Measurements from ENCODE around the gene PLA2G1B. TPM values are rescaled to one million over a fixed set of nuclear protein-coding genes. Genes with fewer than 3 reads are reported as not detected.

The PLA2G1B gene
- total and polyA plus RNA-seq, 2 of the 13 experiments (the other 11 are each of a cell fraction or from before 2014, with no cell fraction given): 0.33 to 1.4 TPM

- Histone ChIP-seq H3K79me2 (ENCODE audit: insufficient read depth, low read length) (no peaks in the 10 kb centered on the region), H3K9ac (ENCODE audit: insufficient read depth, low read depth, low read length) (no peak overlapping the region), H3K4me1 (ENCODE audit: insufficient read depth, low read length) (peaks cover 40% of the 10 kb centered on the region), H4K20me1 (ENCODE audit: insufficient read depth, low read length) (no peaks in the 10 kb centered on the region), H3K4me3 (replicated peaks in 1 of 3; ENCODE audit: insufficient read depth in 1 of 3, low read depth in 2 of 3, low read length in 3 of 3) (no peak overlapping the region; a peak in 1 of 6 replicates), H3K4me2 (ENCODE audit: low read depth, low read length) (peak overlapping the region; percentile 16; the same call in 1 of the 2 replicates), H3K27ac (ENCODE audit: extremely low read length, insufficient read depth, low read length) (no peak overlapping the region), H2AFZ (ENCODE audit: low read length) (no peak overlapping the region), H3K36me3 (replicated peaks in 1 of 2; ENCODE audit: control insufficient read depth in 1 of 2, insufficient read depth in 2 of 2, low read length in 2 of 2) (no peaks in the 10 kb centered on the region), H3K9me3 (ENCODE audit: low read length) (no peaks in the 10 kb centered on the region), H3K27me3 (ENCODE audit: control insufficient read depth in 1 of 2, insufficient read depth in 2 of 2, low read length in 2 of 2) (peaks cover 9 to 43% of the 10 kb centered on the region in 2 experiments; a peak in 4 of 5 replicates)
- ATAC-seq (no peak), DNase-seq (ENCODE audit: low spot score) (no peak), FAIRE-seq (no peak)
- no TSS peak for BruUV-seq (replicated peaks)
- ChIA-PET POLR2A (interaction anchor here (0.9 to 1.5 kb wide), 2 partner anchors 46 to 70 kb away, joined by 3 to 8 read pairs; partner anchors contain the start of gene COX6A1), CTCF (ENCODE audit: low intra/inter-chr PET ratio, low total read pairs) (interaction anchor here (0.7 kb wide), 1 partner anchor 11 kb away, joined by 3 read pairs; no protein-coding TSS in a partner anchor)
- TF ChIP-seq SAP130 (CRISPR knock-in tag; IDR thresholded peaks at IDR 0.05; ENCODE audit: low read depth) (no peak), KLF12 (CRISPR knock-in tag; IDR thresholded peaks at IDR 0.05; ENCODE audit: borderline replicate concordance) (no peak), ZFP37 (CRISPR knock-in tag; IDR thresholded peaks at IDR 0.05; ENCODE audit: borderline replicate concordance) (no peak), ARID5B (CRISPR knock-in tag; IDR thresholded peaks at IDR 0.05) (no peak), ZNF451 (CRISPR knock-in tag; IDR thresholded peaks at IDR 0.05) (no peak), XRCC5 (optimal IDR thresholded peaks at IDR 0.05; ENCODE audit: low read length) (no peak), MIER2 (CRISPR knock-in tag; IDR thresholded peaks at IDR 0.05) (no peak), EZH2 (conservative IDR thresholded peaks at IDR 0.05; ENCODE audit: low read depth, low read length) (peak; percentile 46; the same call in 1 of the 2 replicates), ZKSCAN8 (CRISPR knock-in tag; IDR thresholded peaks at IDR 0.05; ENCODE audit: borderline replicate concordance) (no peak), GPBP1L1 (CRISPR knock-in tag; IDR thresholded peaks at IDR 0.05) (no peak), HMGXB4 (CRISPR knock-in tag; IDR thresholded peaks at IDR 0.05; ENCODE audit: borderline replicate concordance in 1 of 2, low read depth in 1 of 2) (no peak), PAWR (CRISPR knock-in tag; IDR thresholded peaks at IDR 0.05; ENCODE audit: borderline replicate concordance) (no peak), ZNF10 (CRISPR knock-in tag; IDR thresholded peaks at IDR 0.05; ENCODE audit: borderline replicate concordance, low read depth) (no peak), CTCF (CRISPR knock-in tag; IDR thresholded peaks at IDR 0.05) (peak; percentile 56)
- in situ Hi-C loops (cut with HindIII; ENCODE audit: extremely low pct_ligation_motif_present, low pct_unique_long_range_greater_than_20kb): no loop called here
- WGBS (ENCODE audit: low lambda C conversion rate): 40% methylated on average over 9 of the region's 10 CpGs
- intact Hi-C loops (cut with micrococcal nuclease; ENCODE audit: unreplicated experiment): loop anchor here (5.0 kb wide), 1 partner anchor 40 kb away; the partner anchor contains the start of gene PLA2G1B
These were observed 39.8 kb upstream of the PLA2G1B start for GRCh38 chr12:120367233-120367923.
